Panc1 (cell line): ENCODE data around the gene AGPAT1. TPM values are rescaled to one million over a fixed set of nuclear protein-coding genes. Genes with fewer than 3 reads are reported as not detected.

Source experiments
- ATAC-seq: fragments of 200-7000 bp; cut with Tn5 transposase; 2 replicates; pipeline ENCODE4 v1.9.1; 2020; ENCODE audit warnings: mild to moderate bottlenecking, moderate library complexity
- BruUV-seq: library from RNA; stranded (reverse); fragments of 400-500 nt; replicated peaks from 2 replicates; lab custom pipeline; 2021; lab: Mats Ljungman, UMichigan
- CTCF ChIA-PET: fragments of 300-600 bp; sonication (Branson Sonifier 250); formaldehyde crosslinking; loops from one replicate; lab custom pipeline; 2022; ENCODE audit warnings: antibody characterized with exemption; lab: Charles Lee
- POLR2A ChIA-PET: fragments of 300-600 bp; sonication (Branson Sonifier 250); formaldehyde crosslinking; loops from one replicate; lab custom pipeline; 2022; ENCODE audit warnings: antibody characterized with exemption; lab: Charles Lee
- DNase-seq: peaks from one replicate; pipeline ENCODE4 v3.0.0-alpha.2; 2010; ENCODE audit warnings: low read depth, low spot score
- H3K27ac ChIP-seq: 2 replicates; pipeline ENCODE4 v1.5.1; 2011; ENCODE audit warnings: mild to moderate bottlenecking, low read length, inconsistent platforms
- H3K27me3 ChIP-seq: fragments of 200-500 bp; sonication (Bioruptor generic); 2 replicates; pipeline ENCODE4 v1.6.0; 2014; ENCODE audit warnings: low read length, inconsistent platforms; ENCODE audit not compliant: control insufficient read depth, insufficient read depth
- H3K36me3 ChIP-seq: fragments of 200-500 bp; sonication (Bioruptor generic); 2 replicates; pipeline ENCODE4 v1.5.1; 2014; ENCODE audit warnings: inconsistent platforms, mild to moderate bottlenecking, low read length, moderate library complexity; ENCODE audit not compliant: control insufficient read depth, insufficient read depth
- H3K4me1 ChIP-seq: 2 replicates; pipeline ENCODE4 v1.5.1; 2011; ENCODE audit warnings: inconsistent platforms, mild to moderate bottlenecking, low read length, moderate library complexity; ENCODE audit not compliant: control insufficient read depth, insufficient read depth
- H3K4me3 ChIP-seq, 2 experiments: 2 replicates each; pipeline ENCODE4 v1.5.1; 2011 to 2012; ENCODE audit warnings: low read depth in 2 of 2, low read length in 2 of 2, mild to moderate bottlenecking in 2 of 2, inconsistent platforms in 1 of 2, moderate library complexity in 1 of 2
- H3K9me3 ChIP-seq: fragments of 200-500 bp; sonication (Bioruptor generic); 2 replicates; pipeline ENCODE4 v1.5.1; 2014; ENCODE audit warnings: low read depth, mild to moderate bottlenecking, inconsistent platforms, low read length, moderate library complexity; ENCODE audit not compliant: control insufficient read depth, insufficient read depth
- POLR2AphosphoS5 ChIP-seq: IDR thresholded peaks from 2 replicates; pipeline ENCODE4 v1.6.1; 2012; ENCODE audit warnings: mild to moderate bottlenecking, low read depth, low read length, moderate library complexity
- SIN3A ChIP-seq: IDR thresholded peaks from 2 replicates; pipeline ENCODE4 v1.6.1; 2012; ENCODE audit warnings: low read depth, mild to moderate bottlenecking, low read length, moderate library complexity, borderline replicate concordance; ENCODE audit not compliant: insufficient read depth
- TCF7L2 ChIP-seq: IDR thresholded peaks from 2 replicates; pipeline ENCODE4 v1.6.1; 2011; ENCODE audit warnings: mild to moderate bottlenecking, low read depth, low read length, inconsistent platforms
- in situ Hi-C: cut with HindIII; loops from 2 replicates; pipeline ENCODE4 v1.10.0; 2016; ENCODE audit warnings: low sequenced_read_pairs, low pct_unique_long_range_greater_than_20kb
- intact Hi-C: fragments of 100-400 bp; cut with micrococcal nuclease; formaldehyde crosslinking; loops from one replicate; pipeline ENCODE4 v1.10.0; 2022; ENCODE audit not compliant: unreplicated experiment
- total RNA-seq: library from RNA; stranded (reverse); gene quantifications from one replicate; pipeline ENCODE4 v1.2.1, GENCODE V29; 2021; ENCODE audit not compliant: unreplicated experiment
- TF ChIP-seq, protein P1 (sequence below): fragments of 450-650 bp; IDR thresholded peaks from 2 replicates; pipeline ENCODE4 v1.5.1; 2017; ENCODE audit warnings: mild to moderate bottlenecking
- TF ChIP-seq, protein P2 (sequence below), 2 experiments: IDR thresholded peaks; 2 replicates each; pipeline ENCODE4 v1.6.1; 2011 to 2012; ENCODE audit warnings: low read depth in 2 of 2, control low read depth in 1 of 2, low read length in 1 of 2, mild to moderate bottlenecking in 1 of 2, moderate library complexity in 1 of 2; ENCODE audit not compliant: insufficient read depth in 1 of 2

The AGPAT1 gene
- total RNA-seq, 1 experiment from 2014 or later, result 88.4 TPM

DNA sequence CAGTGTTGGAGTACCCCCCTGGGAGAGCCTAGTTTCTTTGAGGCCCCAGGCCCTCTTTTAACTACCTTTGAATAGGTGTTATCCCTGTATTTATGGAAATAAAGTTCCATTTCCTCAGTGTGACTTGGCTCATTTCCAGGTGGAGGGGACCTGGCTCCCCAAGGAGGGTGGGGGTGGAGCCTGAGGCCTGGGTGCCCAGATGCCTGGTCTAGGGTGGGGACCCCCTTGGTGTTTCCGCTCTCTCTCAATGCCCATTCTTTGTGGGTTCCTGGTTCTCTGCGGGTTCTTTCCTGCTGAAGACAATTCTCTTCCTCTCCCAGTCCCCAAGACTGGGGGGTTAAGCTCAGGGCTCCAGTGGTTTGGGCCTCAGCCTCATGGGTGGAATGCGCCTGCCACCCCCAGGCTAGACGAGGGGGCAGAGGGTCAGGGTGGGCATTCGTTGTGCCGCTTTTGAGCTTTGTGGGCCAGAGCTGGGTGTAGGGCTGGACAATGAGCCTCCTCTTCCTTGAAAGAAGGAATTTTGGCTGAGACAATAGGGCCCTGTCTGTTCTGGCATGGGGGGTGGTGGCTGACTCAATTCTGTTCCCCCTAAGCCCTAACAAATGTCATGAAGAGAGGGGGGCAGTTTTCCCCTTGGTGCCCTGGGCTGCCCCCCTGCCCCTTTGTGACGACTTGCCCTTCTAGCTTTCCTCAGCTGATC, 12.2 kb downstream of the AGPAT1 start:
- ChIA-PET CTCF (interaction anchor here (0.7 kb wide), 1 partner anchor 14 kb away, joined by 3 read pairs; no protein-coding TSS in a partner anchor), POLR2A (interaction anchor here (0.5 kb wide), 1 partner anchor 22 kb away, joined by 3 read pairs; no protein-coding TSS in a partner anchor)
- TF ChIP-seq, protein P1, sequence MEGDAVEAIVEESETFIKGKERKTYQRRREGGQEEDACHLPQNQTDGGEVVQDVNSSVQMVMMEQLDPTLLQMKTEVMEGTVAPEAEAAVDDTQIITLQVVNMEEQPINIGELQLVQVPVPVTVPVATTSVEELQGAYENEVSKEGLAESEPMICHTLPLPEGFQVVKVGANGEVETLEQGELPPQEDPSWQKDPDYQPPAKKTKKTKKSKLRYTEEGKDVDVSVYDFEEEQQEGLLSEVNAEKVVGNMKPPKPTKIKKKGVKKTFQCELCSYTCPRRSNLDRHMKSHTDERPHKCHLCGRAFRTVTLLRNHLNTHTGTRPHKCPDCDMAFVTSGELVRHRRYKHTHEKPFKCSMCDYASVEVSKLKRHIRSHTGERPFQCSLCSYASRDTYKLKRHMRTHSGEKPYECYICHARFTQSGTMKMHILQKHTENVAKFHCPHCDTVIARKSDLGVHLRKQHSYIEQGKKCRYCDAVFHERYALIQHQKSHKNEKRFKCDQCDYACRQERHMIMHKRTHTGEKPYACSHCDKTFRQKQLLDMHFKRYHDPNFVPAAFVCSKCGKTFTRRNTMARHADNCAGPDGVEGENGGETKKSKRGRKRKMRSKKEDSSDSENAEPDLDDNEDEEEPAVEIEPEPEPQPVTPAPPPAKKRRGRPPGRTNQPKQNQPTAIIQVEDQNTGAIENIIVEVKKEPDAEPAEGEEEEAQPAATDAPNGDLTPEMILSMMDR, result no peak
- TF ChIP-seq TCF7L2, result no peak
- TF ChIP-seq, protein P2, sequence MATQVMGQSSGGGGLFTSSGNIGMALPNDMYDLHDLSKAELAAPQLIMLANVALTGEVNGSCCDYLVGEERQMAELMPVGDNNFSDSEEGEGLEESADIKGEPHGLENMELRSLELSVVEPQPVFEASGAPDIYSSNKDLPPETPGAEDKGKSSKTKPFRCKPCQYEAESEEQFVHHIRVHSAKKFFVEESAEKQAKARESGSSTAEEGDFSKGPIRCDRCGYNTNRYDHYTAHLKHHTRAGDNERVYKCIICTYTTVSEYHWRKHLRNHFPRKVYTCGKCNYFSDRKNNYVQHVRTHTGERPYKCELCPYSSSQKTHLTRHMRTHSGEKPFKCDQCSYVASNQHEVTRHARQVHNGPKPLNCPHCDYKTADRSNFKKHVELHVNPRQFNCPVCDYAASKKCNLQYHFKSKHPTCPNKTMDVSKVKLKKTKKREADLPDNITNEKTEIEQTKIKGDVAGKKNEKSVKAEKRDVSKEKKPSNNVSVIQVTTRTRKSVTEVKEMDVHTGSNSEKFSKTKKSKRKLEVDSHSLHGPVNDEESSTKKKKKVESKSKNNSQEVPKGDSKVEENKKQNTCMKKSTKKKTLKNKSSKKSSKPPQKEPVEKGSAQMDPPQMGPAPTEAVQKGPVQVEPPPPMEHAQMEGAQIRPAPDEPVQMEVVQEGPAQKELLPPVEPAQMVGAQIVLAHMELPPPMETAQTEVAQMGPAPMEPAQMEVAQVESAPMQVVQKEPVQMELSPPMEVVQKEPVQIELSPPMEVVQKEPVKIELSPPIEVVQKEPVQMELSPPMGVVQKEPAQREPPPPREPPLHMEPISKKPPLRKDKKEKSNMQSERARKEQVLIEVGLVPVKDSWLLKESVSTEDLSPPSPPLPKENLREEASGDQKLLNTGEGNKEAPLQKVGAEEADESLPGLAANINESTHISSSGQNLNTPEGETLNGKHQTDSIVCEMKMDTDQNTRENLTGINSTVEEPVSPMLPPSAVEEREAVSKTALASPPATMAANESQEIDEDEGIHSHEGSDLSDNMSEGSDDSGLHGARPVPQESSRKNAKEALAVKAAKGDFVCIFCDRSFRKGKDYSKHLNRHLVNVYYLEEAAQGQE (IDR thresholded peaks at IDR 0.05; ENCODE audit: insufficient read depth in 1 of 2, low read depth in 2 of 2, low read length in 1 of 2), result no peak

DNA sequence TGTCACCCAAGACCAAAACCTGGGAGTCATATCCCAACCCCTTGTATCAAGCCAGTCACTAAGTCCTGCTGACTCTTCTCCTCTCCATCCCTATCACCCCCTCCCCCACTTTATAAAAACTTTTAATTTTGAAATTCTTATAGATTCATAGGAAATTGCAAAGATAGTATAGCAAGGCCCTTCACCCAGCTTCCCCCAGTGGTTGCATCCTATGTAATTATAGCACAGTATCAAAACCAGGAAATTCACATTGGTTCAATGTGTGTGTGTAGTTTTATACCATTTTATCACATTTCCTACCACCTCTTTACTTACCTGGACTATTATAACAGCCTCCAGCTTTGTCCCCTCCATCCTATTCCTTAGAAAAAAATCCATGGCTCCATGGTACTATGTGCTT, 17.8 kb downstream of the AGPAT1 start:
- no peak overlapping the region for H3K4me3 ChIP-seq
- POLR2A ChIA-PET, result interaction anchor here (0.7 kb wide), 1 partner anchor 15 kb away, joined by 4 read pairs; no protein-coding TSS in a partner anchor
- no peaks in the 10 kb centered on the region for H3K9me3 ChIP-seq
- no peaks in the 10 kb centered on the region for H3K27me3 ChIP-seq
- H3K27ac ChIP-seq, result no peak overlapping the region
- DNase-seq (no peak), ATAC-seq (no peak)
- peaks cover 9% of the 10 kb centered on the region for H3K4me1 ChIP-seq
- TF ChIP-seq SIN3A (no peak), TCF7L2 (no peak), POLR2AphosphoS5 (no peak)
- TF ChIP-seq, protein P2 (IDR thresholded peaks at IDR 0.05; ENCODE audit: insufficient read depth in 1 of 2, low read depth in 2 of 2, low read length in 1 of 2), result no peak
- TF ChIP-seq, protein P1, result no peak
- in situ Hi-C loops, result no loop called here
- H3K36me3 ChIP-seq, result no peaks in the 10 kb centered on the region; the same call in 1 of the 2 replicates
- CTCF ChIA-PET, result no interaction called here
- BruUV-seq, result no TSS peak
- intact Hi-C loops, result no loop called here

More for the DNA sequence above, 12.2 kb downstream of the AGPAT1 start:
- in situ Hi-C loops (no loop called here), intact Hi-C loops (no loop called here)
- no TSS peak for BruUV-seq
- Histone ChIP-seq H3K27me3 (no peaks in the 10 kb centered on the region), H3K4me1 (no peaks in the 10 kb centered on the region), H3K36me3 (no peaks in the 10 kb centered on the region), H3K9me3 (no peaks in the 10 kb centered on the region), H3K27ac (no peak overlapping the region), H3K4me3 (no peak overlapping the region)
- ATAC-seq, result no peak
- DNase-seq, result no peak
